ENCODE results near the gene DNASE1L2.

The DNASE1L2 gene

DNA sequence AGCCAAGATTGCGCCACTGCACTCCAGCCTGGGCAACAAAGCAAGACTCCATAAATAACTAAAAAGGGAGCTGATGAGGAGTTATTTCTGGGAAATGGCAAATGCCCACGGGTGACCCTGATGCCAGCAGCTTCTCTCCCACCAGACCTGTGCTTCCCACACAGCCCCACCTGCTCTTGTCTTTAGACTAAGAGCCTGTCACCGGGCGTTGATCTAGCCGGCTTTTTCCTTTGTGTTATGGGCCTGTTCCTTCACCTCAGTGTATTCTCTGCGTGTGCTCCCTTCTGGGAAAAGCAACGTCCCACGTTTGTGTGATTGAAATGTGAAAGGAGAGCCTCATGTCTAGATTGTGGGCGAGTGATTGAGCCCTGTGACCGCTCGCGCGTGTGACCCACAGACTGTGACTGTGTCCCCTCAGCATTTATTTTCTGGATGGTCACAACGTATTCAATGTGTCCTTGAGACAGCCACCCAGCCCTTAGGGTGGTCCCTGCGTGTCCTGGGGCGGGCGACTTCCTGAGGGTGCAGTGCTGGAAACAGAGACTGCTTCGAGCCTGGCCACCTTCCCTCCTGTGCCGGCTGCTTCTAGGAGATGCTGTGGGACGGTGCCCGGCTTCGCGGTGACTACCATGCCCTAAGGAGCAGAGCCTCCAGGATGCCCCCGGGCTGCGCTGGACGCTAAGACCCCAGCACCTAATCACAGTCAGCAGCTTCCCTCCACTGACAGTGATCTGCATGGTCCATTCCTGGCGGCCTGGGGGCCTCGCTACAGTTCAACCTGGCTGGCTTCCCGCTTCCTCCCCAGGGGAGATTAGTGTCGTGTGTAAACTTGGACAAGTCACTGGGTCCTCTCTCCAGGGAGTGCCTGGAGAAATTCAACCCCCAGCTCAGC, 39.5 kb downstream of the DNASE1L2 start:
- Histone ChIP-seq H3K27me3 (ENCODE audit: insufficient read depth, insufficient read length) (no peaks in the 10 kb centered on the region), H3K4me3 (ENCODE audit: insufficient read length, low read depth) (no peak overlapping the region), H3K9me3 (ENCODE audit: insufficient read depth, low read length) (no peaks in the 10 kb centered on the region), H3K4me1 (ENCODE audit: insufficient read depth, insufficient read length) (peaks cover 24% of the 10 kb centered on the region), H3K9ac (ENCODE audit: insufficient read length, low read depth) (peak overlapping the region; percentile 74), H3K36me3 (ENCODE audit: insufficient read depth, insufficient read length, low read length) (peaks cover 14% of the 10 kb centered on the region)
- DNase-seq (ENCODE audit: low read depth, low spot score): no peak
- TF ChIP-seq ZNF274 (IDR thresholded peaks at IDR 0.05; ENCODE audit: low read depth, low read length) (no peak), SUZ12 (IDR thresholded peaks at IDR 0.05; ENCODE audit: extremely low read depth, insufficient read depth, insufficient read length) (no peak), YY1 (IDR thresholded peaks at IDR 0.05; ENCODE audit: insufficient read depth, insufficient read length) (no peak)

DNA sequence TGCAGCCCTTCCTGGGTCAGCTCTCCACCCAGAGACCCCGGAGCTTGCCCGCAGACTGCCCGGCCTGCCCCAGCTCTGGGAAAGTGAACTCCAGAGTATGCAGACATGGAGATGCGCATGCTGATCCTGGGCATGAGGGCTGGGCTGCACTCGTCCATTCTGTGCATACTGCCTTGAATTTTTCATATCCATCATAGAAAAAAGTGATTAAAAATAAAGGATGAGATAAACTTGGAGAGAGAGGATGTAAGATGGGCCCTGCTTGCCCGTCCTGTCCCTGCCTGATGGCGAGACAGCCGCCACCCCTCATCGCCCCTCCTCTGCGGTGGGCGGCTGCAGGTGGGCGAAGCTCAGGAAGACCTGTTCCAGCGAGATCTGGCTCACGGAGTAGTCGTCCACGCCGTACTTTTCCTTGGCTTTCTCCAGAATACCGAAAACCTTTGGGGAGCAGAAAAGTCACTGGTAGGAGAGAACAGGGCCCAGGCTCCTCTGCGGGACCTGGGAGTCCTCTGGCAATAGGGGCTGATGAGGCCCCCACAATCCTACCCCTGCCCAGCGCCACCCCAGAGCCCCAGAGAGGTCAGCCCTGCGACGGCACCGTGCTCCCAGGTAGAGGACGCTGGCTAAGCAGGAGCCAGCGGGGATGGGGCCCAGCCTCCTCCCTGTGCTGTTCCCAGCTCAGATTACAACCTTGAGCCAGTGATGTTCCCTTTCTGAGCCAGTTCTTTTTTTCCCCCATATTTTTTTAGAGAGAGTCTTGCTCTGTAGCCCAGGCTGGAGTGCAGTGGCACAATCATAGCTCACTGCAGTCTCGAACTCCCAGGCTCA, 40.3 kb downstream of the DNASE1L2 start:
- no peaks in the 10 kb centered on the region for H3K27me3 ChIP-seq (ENCODE audit: insufficient read depth, insufficient read length)

DNA sequence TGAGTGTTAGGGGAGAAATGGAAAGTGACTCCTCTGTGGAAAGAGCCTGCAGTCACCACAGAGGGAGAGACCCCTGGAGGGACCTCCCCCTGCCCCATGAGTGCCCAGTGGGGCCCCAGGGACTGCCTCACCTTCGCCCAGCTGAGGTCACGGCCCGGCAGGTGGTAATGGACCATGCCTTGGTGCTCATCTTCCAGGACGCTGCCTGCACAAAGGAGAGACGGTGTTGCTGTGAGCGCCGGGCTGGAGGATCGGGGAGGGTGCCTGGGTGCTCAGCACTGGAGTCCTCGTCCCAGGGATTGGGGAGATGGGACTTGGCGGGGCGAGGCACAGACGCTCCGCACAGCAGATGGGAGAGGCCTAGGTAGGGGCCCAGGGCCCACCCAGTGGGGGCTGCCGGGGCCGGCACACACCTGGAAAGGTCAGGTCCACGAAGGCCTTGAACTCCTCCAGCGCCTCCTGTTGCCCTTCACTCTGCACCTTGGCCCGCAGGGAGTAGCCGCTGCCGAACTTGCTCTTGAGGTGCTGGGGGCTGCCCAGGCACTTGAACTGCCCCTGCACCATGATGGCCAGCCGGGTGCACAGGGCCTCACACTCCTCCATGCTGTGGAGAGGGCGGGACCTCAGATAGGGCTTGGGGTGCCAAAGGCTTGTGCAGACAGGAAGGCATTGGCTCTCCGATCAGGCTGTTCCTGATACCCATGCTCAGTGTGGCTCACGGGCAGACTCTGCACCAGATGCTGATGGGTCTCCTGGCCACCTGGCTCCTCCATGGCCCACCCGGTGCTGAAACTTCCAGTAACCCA, 41.4 kb downstream of the DNASE1L2 start:
- Histone ChIP-seq H3K9ac (ENCODE audit: insufficient read length, low read depth) (peak overlapping the region; percentile 52), H3K4me1 (ENCODE audit: insufficient read depth, insufficient read length) (peaks cover 16% of the 10 kb centered on the region), H3K4me3 (ENCODE audit: insufficient read length, low read depth) (no peak overlapping the region), H3K27me3 (ENCODE audit: insufficient read depth, insufficient read length) (no peaks in the 10 kb centered on the region), H3K36me3 (ENCODE audit: insufficient read depth, insufficient read length, low read length) (peaks cover 8% of the 10 kb centered on the region), H3K9me3 (ENCODE audit: insufficient read depth, low read length) (no peaks in the 10 kb centered on the region)
- TF ChIP-seq YY1 (IDR thresholded peaks at IDR 0.05; ENCODE audit: insufficient read depth, insufficient read length) (no peak), ZNF274 (IDR thresholded peaks at IDR 0.05; ENCODE audit: low read depth, low read length) (no peak), SUZ12 (IDR thresholded peaks at IDR 0.05; ENCODE audit: extremely low read depth, insufficient read depth, insufficient read length) (no peak)
- DNase-seq (ENCODE audit: low read depth, low spot score): no peak

More for the DNA sequence above, 40.3 kb downstream of the DNASE1L2 start:
- Histone ChIP-seq H3K4me1 (ENCODE audit: insufficient read depth, insufficient read length) (peaks cover 22% of the 10 kb centered on the region), H3K4me3 (ENCODE audit: insufficient read length, low read depth) (no peak overlapping the region), H3K36me3 (ENCODE audit: insufficient read depth, insufficient read length, low read length) (peaks cover 14% of the 10 kb centered on the region), H3K9me3 (ENCODE audit: insufficient read depth, low read length) (no peaks in the 10 kb centered on the region), H3K9ac (ENCODE audit: insufficient read length, low read depth) (no peak overlapping the region)
- TF ChIP-seq SUZ12 (IDR thresholded peaks at IDR 0.05; ENCODE audit: extremely low read depth, insufficient read depth, insufficient read length) (no peak), ZNF274 (IDR thresholded peaks at IDR 0.05; ENCODE audit: low read depth, low read length) (no peak), YY1 (IDR thresholded peaks at IDR 0.05; ENCODE audit: insufficient read depth, insufficient read length) (no peak)
- no peak for DNase-seq (ENCODE audit: low read depth, low spot score)

DNA sequence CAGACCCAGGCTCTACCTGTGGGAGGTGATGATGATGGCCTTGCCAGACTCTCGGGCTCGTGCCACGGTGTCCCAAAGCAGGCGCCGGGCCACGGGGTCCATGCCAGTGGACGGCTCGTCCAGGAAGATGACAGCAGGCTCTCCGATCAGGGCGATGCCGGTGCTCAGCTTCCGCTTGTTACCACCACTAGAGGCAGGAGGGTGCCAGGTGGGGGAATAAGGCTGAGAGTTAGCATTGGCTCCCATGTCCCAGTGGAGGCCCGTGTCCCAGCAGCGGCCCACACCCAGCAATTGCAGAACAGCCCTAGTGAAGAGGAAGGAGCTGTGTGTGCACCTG, 42.0 kb downstream of the DNASE1L2 start:
- peaks cover 16% of the 10 kb centered on the region for H3K4me1 ChIP-seq (ENCODE audit: insufficient read depth, insufficient read length)
- no peaks in the 10 kb centered on the region for H3K27me3 ChIP-seq (ENCODE audit: insufficient read depth, insufficient read length)

DNA sequence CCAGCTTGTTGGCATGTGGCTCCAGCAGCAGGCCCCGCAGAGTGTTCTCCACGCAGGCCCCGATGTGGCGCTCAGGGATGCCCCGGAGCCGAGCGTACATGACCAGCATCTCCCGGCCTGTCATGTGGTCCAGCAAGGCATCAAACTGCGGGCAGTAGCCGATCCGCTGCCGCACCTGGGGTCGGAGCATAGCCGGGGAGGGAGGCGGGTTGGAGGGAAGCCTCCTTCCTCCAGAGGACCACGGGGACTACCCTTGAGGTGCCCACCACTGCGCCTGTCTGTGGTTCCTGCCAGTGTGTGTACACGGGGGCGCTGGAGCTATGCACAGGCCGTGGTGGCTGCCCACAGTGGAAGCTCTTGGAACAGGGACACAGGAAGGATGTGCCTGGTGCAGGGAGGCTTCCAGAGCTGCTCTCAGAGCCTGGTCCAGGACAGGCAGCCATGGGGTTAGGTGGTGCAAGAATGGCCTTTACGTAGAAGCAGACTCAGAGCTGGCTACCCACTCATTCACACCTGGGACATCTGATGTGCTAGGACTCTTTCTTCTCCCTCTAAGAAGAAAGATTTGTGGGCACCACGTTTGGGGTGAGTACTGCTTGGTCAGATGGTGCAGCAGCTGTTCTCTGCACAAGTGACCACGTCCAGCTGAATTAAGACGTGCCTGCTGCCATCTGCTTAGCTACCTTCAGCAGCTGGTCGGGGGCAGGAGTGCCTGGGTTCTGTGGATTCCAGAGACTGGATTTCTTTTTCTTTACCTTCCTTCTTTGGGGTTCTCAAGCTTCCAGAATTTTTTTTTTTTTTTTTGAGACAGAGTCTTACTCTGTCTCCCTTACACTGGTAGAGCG, 42.9 kb downstream of the DNASE1L2 start:
- no peak overlapping the region for H3K9ac ChIP-seq (ENCODE audit: insufficient read length, low read depth)
- no peak for DNase-seq (ENCODE audit: low read depth, low spot score)
- H3K4me3 ChIP-seq (ENCODE audit: insufficient read length, low read depth): no peak overlapping the region
- no peaks in the 10 kb centered on the region for H3K36me3 ChIP-seq (ENCODE audit: insufficient read depth, insufficient read length, low read length)
- no peaks in the 10 kb centered on the region for H3K9me3 ChIP-seq (ENCODE audit: insufficient read depth, low read length)
- no peak for TF ChIP-seq ZNF274 (IDR thresholded peaks at IDR 0.05; ENCODE audit: low read depth, low read length)
- no peak for TF ChIP-seq YY1 (IDR thresholded peaks at IDR 0.05; ENCODE audit: insufficient read depth, insufficient read length)
- no peak for TF ChIP-seq SUZ12 (IDR thresholded peaks at IDR 0.05; ENCODE audit: extremely low read depth, insufficient read depth, insufficient read length)
- peaks cover 18% of the 10 kb centered on the region for H3K4me1 ChIP-seq (ENCODE audit: insufficient read depth, insufficient read length)
- no peaks in the 10 kb centered on the region for H3K27me3 ChIP-seq (ENCODE audit: insufficient read depth, insufficient read length)

More for the DNA sequence above, 42.0 kb downstream of the DNASE1L2 start:
- no peak overlapping the region for H3K9ac ChIP-seq (ENCODE audit: insufficient read length, low read depth)
- TF ChIP-seq ZNF274 (IDR thresholded peaks at IDR 0.05; ENCODE audit: low read depth, low read length): no peak
- no peak for TF ChIP-seq SUZ12 (IDR thresholded peaks at IDR 0.05; ENCODE audit: extremely low read depth, insufficient read depth, insufficient read length)
- TF ChIP-seq YY1 (IDR thresholded peaks at IDR 0.05; ENCODE audit: insufficient read depth, insufficient read length): no peak
- H3K4me3 ChIP-seq (ENCODE audit: insufficient read length, low read depth): no peak overlapping the region
- DNase-seq (ENCODE audit: low read depth, low spot score): no peak
- no peaks in the 10 kb centered on the region for H3K9me3 ChIP-seq (ENCODE audit: insufficient read depth, low read length)
- H3K36me3 ChIP-seq (ENCODE audit: insufficient read depth, insufficient read length, low read length): peaks cover 4% of the 10 kb centered on the region

DNA sequence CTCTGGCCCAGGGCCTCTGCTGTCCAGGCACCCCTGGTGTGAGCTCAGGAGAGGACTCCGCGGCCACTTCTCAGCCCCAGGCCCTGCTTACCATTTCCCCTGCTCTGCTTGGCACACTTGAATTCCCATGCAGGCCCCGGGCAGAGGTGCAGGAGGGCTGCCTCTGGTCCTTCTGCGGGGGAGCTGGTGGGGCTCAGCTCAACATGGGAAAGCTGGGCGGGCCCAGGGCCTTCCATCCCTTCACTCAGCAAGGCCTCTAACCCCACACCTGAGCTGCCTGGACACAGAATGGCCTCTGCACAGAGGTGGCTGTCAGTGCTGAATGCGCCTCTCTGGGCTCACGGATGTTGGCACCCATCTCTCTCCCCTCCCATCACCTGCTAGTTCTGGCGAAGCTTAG, 44.2 kb downstream of the DNASE1L2 start:
- Histone ChIP-seq H3K9ac (ENCODE audit: insufficient read length, low read depth) (no peak overlapping the region), H3K36me3 (ENCODE audit: insufficient read depth, insufficient read length, low read length) (no peaks in the 10 kb centered on the region), H3K27me3 (ENCODE audit: insufficient read depth, insufficient read length) (no peaks in the 10 kb centered on the region), H3K4me1 (ENCODE audit: insufficient read depth, insufficient read length) (peaks cover 21% of the 10 kb centered on the region), H3K9me3 (ENCODE audit: insufficient read depth, low read length) (no peaks in the 10 kb centered on the region), H3K4me3 (ENCODE audit: insufficient read length, low read depth) (no peak overlapping the region)
- no peak for DNase-seq (ENCODE audit: low read depth, low spot score)
- no peak for TF ChIP-seq ZNF274 (IDR thresholded peaks at IDR 0.05; ENCODE audit: low read depth, low read length)
- TF ChIP-seq SUZ12 (IDR thresholded peaks at IDR 0.05; ENCODE audit: extremely low read depth, insufficient read depth, insufficient read length): no peak
- TF ChIP-seq YY1 (IDR thresholded peaks at IDR 0.05; ENCODE audit: insufficient read depth, insufficient read length): no peak

All from NT2/D1 (cell line).